Transverse colon (tissue), 4 donors: ENCODE results near the gene NUP93.

Experiments used
- CTCF ChIP-seq, 5 experiments: fragments of 200-600 bp in 3 of 5; fragments of 450-650 bp in 2 of 5; sonication (generic) in 3 of 5; IDR thresholded peaks; 1 replicate in 2 of 5; 2 replicates in 3 of 5; pipeline ENCODE4 v1.5.1; 2016 to 2017; ENCODE audit warnings: antibody characterized with exemption in 5 of 5, inconsistent platforms in 3 of 5, mild to moderate bottlenecking in 2 of 5, moderate library complexity in 1 of 5
- POLR2A ChIP-seq: fragments of 450-650 bp; IDR thresholded peaks from one replicate; pipeline ENCODE4 v1.6.1; 2016; ENCODE audit warnings: antibody characterized with exemption, mild to moderate bottlenecking, moderate library complexity
- POLR2AphosphoS5 ChIP-seq, 3 donors: sonication (generic); formaldehyde crosslinking; IDR thresholded peaks; one replicate each; pipeline ENCODE4 v1.6.1; 2016; ENCODE audit warnings: antibody characterized with exemption in 3 of 3

- TF ChIP-seq POLR2A (no peak), POLR2AphosphoS5 (IDR thresholded peaks at IDR 0.05) (no peak), CTCF (IDR thresholded peaks at IDR 0.05) (no peak)
Measured at GRCh38 chr16:56879276-56879675, 149.3 kb downstream of the NUP93 start.
